Left forelimb (tissue), 1 donor: ENCODE data around the gene MYO3B.
"Not testable (repeated sequence)": the region's sequence is repeated elsewhere in the genome, so short reads cannot be mapped to it uniquely, and the experiment has no call there.

Source experiments
- DNase-seq: peaks from one replicate; pipeline ENCODE4 v3.0.0-alpha.2; 2018; ENCODE audit warnings: low spot score

The MYO3B gene

GRCh38 chr2:170566138-170566537 lies 388.2 kb downstream of the MYO3B start:
- no peak for DNase-seq

GRCh38 chr2:170567429-170567828 lies 389.5 kb downstream of the MYO3B start:
- DNase-seq = no peak

- DNase-seq = no peak
Observed at GRCh38 chr2:170568511-170568910, 390.6 kb downstream of the MYO3B start.

GRCh38 chr2:170571612-170572011 lies 393.7 kb downstream of the MYO3B start:
- DNase-seq = no peak

- DNase-seq = no peak
Observed at GRCh38 chr2:170573671-170574070, 395.7 kb downstream of the MYO3B start.

GRCh38 chr2:170576296-170576695 lies 398.3 kb downstream of the MYO3B start:
- no peak for DNase-seq

GRCh38 chr2:170577356-170577755 lies 399.4 kb downstream of the MYO3B start:
- no peak for DNase-seq

GRCh38 chr2:170578606-170579005 lies 400.7 kb downstream of the MYO3B start:
- DNase-seq = no peak

- DNase-seq = no peak
Observed at GRCh38 chr2:170579511-170579910, 401.6 kb downstream of the MYO3B start.

GRCh38 chr2:170582313-170582712 lies 404.4 kb downstream of the MYO3B start:
- no peak for DNase-seq

GRCh38 chr2:170582751-170583463 lies 405.0 kb downstream of the MYO3B start:
- DNase-seq = no peak

- DNase-seq = no peak
Observed at GRCh38 chr2:170585067-170585466, 407.1 kb downstream of the MYO3B start.

- DNase-seq = no peak
Observed at GRCh38 chr2:170586571-170587095, 408.7 kb downstream of the MYO3B start.

- no peak for DNase-seq
Observed at GRCh38 chr2:170587117-170587516, 409.2 kb downstream of the MYO3B start.

GRCh38 chr2:170587922-170588321 lies 410.0 kb downstream of the MYO3B start:
- DNase-seq = no peak

GRCh38 chr2:170588729-170589128 lies 410.8 kb downstream of the MYO3B start:
- DNase-seq = no peak

GRCh38 chr2:170596576-170596975 lies 418.6 kb downstream of the MYO3B start:
- DNase-seq = no peak

GRCh38 chr2:170598067-170598395 lies 420.1 kb downstream of the MYO3B start:
- DNase-seq = no peak

- DNase-seq = no peak
Observed at GRCh38 chr2:170601489-170601888, 423.5 kb downstream of the MYO3B start.

- DNase-seq = no peak
Observed at GRCh38 chr2:170605862-170606261, 427.9 kb downstream of the MYO3B start.

GRCh38 chr2:170607171-170607570 lies 429.2 kb downstream of the MYO3B start:
- no peak for DNase-seq

- no peak for DNase-seq
Observed at GRCh38 chr2:170610615-170611014, 432.7 kb downstream of the MYO3B start.

- not testable (repeated sequence) for DNase-seq
Observed at GRCh38 chr2:170618948-170619347, 441.0 kb downstream of the MYO3B start.

- DNase-seq = not testable (repeated sequence)
Observed at GRCh38 chr2:170635094-170635493, 457.1 kb downstream of the MYO3B start.
